ENCODE results near the gene PTX4. TPM values are rescaled to one million over a fixed set of nuclear protein-coding genes. Genes with fewer than 3 reads are reported as not detected.

The PTX4 gene, protein sequence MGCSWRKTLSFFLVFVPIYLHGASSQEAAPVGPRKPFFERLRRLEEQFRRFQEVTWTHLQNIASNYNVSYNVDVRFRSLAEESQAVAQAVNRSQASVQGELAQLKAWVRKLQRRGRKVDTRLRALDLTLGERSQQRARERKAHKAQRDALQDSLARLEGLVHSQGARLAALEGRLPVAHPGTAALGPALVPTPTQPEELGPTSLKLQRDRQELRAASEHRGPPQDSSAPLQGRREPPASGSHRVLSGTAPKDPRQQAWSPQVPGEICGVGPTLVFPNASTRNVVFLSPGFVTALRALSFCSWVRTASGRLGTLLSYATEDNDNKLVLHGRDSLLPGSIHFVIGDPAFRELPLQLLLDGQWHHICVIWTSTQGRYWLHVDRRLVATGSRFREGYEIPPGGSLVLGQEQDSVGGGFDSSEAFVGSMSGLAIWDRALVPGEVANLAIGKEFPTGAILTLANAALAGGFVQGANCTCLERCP
- 0.39 TPM for total RNA-seq (2013)
- polyA plus RNA-seq = under 1 TPM in 1 of 3 donors, not detected in 2; 0.19 TPM
- polyA minus RNA-seq = 0.42 and 1.5 TPM in 2 replicates
- total RNA-seq = 0 to 0.46 (median 0.07) reads per million in 11 experiments

DNA sequence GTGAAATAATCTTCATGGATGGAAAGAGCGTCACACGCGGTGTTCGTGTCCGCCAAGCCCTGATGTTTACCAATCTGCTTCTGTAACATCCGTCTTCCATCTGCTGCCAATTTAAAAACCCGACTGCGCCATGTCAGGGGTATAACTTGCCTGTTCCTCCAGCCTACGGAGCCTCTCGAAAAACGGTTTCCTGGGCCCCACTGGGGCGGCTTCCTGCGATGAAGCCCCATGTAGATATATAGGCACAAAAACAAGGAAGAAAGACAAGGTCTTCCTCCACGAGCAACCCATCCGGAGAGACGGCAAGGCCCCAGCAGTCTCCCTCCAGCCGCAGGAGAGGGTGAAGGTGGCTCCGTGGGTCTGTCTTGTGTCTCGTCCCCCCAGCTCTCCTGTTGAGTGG is at the start of gene PTX4:
Gene PTX4 (minus strand): TSS at position 326 of the 400 bp plus-strand sequence. CDS start 35 bp downstream, at position 291.
- H3K4me3 Mint-ChIP-seq = peak within 1 kb of the TSS; percentile 43 to 66

DNA sequence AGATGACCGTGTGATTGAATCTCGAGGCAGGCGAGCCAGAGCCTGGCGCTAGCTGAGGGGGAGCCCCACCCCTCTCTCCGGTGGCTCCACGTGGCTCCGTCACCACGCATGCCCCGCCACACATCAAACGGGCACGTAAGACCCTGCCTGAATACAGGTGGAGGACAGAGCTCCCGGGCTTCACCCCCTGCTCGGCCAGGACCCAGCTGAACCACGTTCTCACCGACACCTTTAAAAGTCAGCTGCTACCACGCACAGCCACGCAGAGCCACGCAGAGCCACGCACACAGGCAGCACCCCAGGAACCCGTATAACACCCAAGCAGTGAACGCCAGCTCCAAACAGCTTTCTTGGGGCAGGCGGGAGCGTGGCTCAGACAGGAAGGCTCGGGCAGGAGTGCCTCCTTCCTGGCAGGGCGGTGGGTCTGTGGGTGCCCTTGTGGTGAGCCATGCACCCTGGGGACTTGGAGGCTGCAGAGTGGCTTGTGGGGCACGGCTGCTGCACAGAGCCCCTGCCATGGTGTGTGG is 49.1 kb upstream of the PTX4 start:
- peaks cover 7 to 24% of the 10 kb centered on the region in 2 donors for H3K36me3 Mint-ChIP-seq
- no peak overlapping the region for H3K27ac ChIP-seq (ENCODE audit: low read depth in 1 of 2, low read length in 2 of 2)
- H3K9ac ChIP-seq (ENCODE audit: insufficient read depth, low read length, poor library complexity, severe bottlenecking) = no peak overlapping the region
- peaks cover 30 to 44% (median 38%) of the 10 kb centered on the region in 3 donors for H3K27me3 Mint-ChIP-seq (ENCODE audit: low read depth in 3 of 3)
- intact Hi-C loops (cut with micrococcal nuclease) = no loop called here
- H4K20me1 ChIP-seq (ENCODE audit: insufficient read depth, low read length) = no peaks in the 10 kb centered on the region
- 54% methylated on average over 24 of the region's 26 CpGs for WGBS (ENCODE audit: insufficient coverage)
- no peak for DNase-seq
- peaks cover 0 to 7% (median 0%) of the 10 kb centered on the region in 7 donors for H3K9me3 Mint-ChIP-seq
- peaks cover 25% of the 10 kb centered on the region for H3K4me1 Mint-ChIP-seq
- peaks cover 26 to 29% of the 10 kb centered on the region in 2 donors for H3K4me1 ChIP-seq (ENCODE audit: control insufficient read depth in 1 of 2, insufficient read depth in 2 of 2, low read length in 2 of 2)
- peaks cover 0 to 34% of the 10 kb centered on the region in 2 donors for H3K27me3 ChIP-seq (ENCODE audit: control insufficient read depth in 2 of 2, insufficient read depth in 2 of 2, low read length in 2 of 2)
- no peak overlapping the region for H2AFZ ChIP-seq (ENCODE audit: insufficient read depth, low read depth, low read length, poor library complexity, severe bottlenecking)
- no peak overlapping the region for H3K4me3 ChIP-seq (replicated peaks in 1 of 3; ENCODE audit: low read depth in 2 of 3, low read length in 3 of 3)
- H3K4me2 ChIP-seq (replicated peaks; ENCODE audit: extremely low read depth, low read length, poor library complexity, severe bottlenecking) = no peak overlapping the region
- peak overlapping the region in 1 of 7 donors; percentile 82 for H3K27ac Mint-ChIP-seq
- no peaks in the 10 kb centered on the region for H3K36me3 ChIP-seq (replicated peaks in 1 of 2; ENCODE audit: control insufficient read depth in 1 of 2, insufficient read depth in 2 of 2, low read length in 2 of 2)
- no peak overlapping the region for H3K4me3 Mint-ChIP-seq
- H3K79me2 ChIP-seq (ENCODE audit: insufficient read depth, low read length) = no peaks in the 10 kb centered on the region
- no peaks in the 10 kb centered on the region for H3K9me3 ChIP-seq (replicated peaks in 1 of 2; ENCODE audit: control insufficient read depth in 1 of 2, insufficient read depth in 1 of 2, low read length in 2 of 2)
- TF ChIP-seq, protein P1, sequence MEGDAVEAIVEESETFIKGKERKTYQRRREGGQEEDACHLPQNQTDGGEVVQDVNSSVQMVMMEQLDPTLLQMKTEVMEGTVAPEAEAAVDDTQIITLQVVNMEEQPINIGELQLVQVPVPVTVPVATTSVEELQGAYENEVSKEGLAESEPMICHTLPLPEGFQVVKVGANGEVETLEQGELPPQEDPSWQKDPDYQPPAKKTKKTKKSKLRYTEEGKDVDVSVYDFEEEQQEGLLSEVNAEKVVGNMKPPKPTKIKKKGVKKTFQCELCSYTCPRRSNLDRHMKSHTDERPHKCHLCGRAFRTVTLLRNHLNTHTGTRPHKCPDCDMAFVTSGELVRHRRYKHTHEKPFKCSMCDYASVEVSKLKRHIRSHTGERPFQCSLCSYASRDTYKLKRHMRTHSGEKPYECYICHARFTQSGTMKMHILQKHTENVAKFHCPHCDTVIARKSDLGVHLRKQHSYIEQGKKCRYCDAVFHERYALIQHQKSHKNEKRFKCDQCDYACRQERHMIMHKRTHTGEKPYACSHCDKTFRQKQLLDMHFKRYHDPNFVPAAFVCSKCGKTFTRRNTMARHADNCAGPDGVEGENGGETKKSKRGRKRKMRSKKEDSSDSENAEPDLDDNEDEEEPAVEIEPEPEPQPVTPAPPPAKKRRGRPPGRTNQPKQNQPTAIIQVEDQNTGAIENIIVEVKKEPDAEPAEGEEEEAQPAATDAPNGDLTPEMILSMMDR (IDR thresholded peaks at IDR 0.05) = no peak

More for the DNA sequence above, at the start of gene PTX4:
- DNase-seq = no peak
- H3K4me1 ChIP-seq (ENCODE audit: control insufficient read depth in 1 of 2, insufficient read depth in 2 of 2, low read length in 2 of 2) = peaks cover 35 to 47% of the 10 kb centered on the region in 2 donors
- Mint-ChIP-seq H3K9me3 (peaks cover 0 to 2% (median 0%) of the 10 kb centered on the region in 7 donors), H3K36me3 (no peaks in the 10 kb centered on the region), H3K4me1 (peaks cover 32% of the 10 kb centered on the region), H3K27me3 (ENCODE audit: low read depth in 3 of 3) (peaks cover 0 to 2% (median 2%) of the 10 kb centered on the region in 3 donors), H3K27ac (peak within 1 kb of the TSS; percentile 8 to 87 (median 76))
- H3K4me3 ChIP-seq (replicated peaks in 1 of 3; ENCODE audit: low read depth in 2 of 3, low read length in 3 of 3) = peak within 1 kb of the TSS in 1 of 3 experiments; percentile 15
- H2AFZ ChIP-seq (ENCODE audit: insufficient read depth, low read depth, low read length, poor library complexity, severe bottlenecking) = peak within 1 kb of the TSS; percentile 87
- H3K9me3 ChIP-seq (replicated peaks in 1 of 2; ENCODE audit: control insufficient read depth in 1 of 2, insufficient read depth in 1 of 2, low read length in 2 of 2) = no peaks in the 10 kb centered on the region
- H3K36me3 ChIP-seq (replicated peaks in 1 of 2; ENCODE audit: control insufficient read depth in 1 of 2, insufficient read depth in 2 of 2, low read length in 2 of 2) = no peaks in the 10 kb centered on the region
- TF ChIP-seq, protein P1 (IDR thresholded peaks at IDR 0.05) = no peak
- H3K9ac ChIP-seq (ENCODE audit: insufficient read depth, low read length, poor library complexity, severe bottlenecking) = peak within 1 kb of the TSS; percentile 54
- H3K27me3 ChIP-seq (ENCODE audit: control insufficient read depth in 2 of 2, insufficient read depth in 2 of 2, low read length in 2 of 2) = no peaks in the 10 kb centered on the region
- H3K79me2 ChIP-seq (ENCODE audit: insufficient read depth, low read length) = peaks cover 4% of the 10 kb centered on the region
- H3K27ac ChIP-seq (ENCODE audit: low read depth in 1 of 2, low read length in 2 of 2) = peak within 1 kb of the TSS; percentile 43 to 57
- no peaks in the 10 kb centered on the region for H4K20me1 ChIP-seq (ENCODE audit: insufficient read depth, low read length)
- intact Hi-C loops (cut with micrococcal nuclease) = no loop called here
- WGBS (ENCODE audit: insufficient coverage) = 25% methylated on average over 17 of the region's 19 CpGs
- H3K4me2 ChIP-seq (replicated peaks; ENCODE audit: extremely low read depth, low read length, poor library complexity, severe bottlenecking) = peak within 1 kb of the TSS; percentile 50

Data from CD14-positive monocyte (primary cell).